ENCODE measurements around the gene ACADL. TPM values are rescaled to one million over a fixed set of nuclear protein-coding genes. Genes with fewer than 3 reads are reported as not detected.

Gene ACADL
- total RNA-seq, 2 experiments from 2014 or later: not detected

GRCh38 chr2:210230984-210231383 lies 5.7 kb upstream of the ACADL start:
- intact Hi-C loops (cut with DNase I, micrococcal nuclease): no loop called here
- Histone ChIP-seq H3K36me3 (ENCODE audit: insufficient read depth, low read length) (no peaks in the 10 kb centered on the region), H3K4me1 (ENCODE audit: insufficient read depth, low read length) (no peaks in the 10 kb centered on the region), H3K9me3 (ENCODE audit: control insufficient read depth in 1 of 2, insufficient read depth in 1 of 2, low read length in 2 of 2) (no peaks in the 10 kb centered on the region), H3K4me3 (ENCODE audit: low read length) (no peak overlapping the region), H3K27me3 (ENCODE audit: control insufficient read depth in 1 of 2, insufficient read depth in 2 of 2, low read length in 2 of 2) (peaks cover 6 to 19% of the 10 kb centered on the region in 2 experiments), H3K27ac (ENCODE audit: low read depth in 1 of 2, low read length in 2 of 2) (no peak overlapping the region)
- DNase-seq: no peak
- CTCF ChIA-PET: no interaction called here
- no peak for TF ChIP-seq CTCF (IDR thresholded peaks at IDR 0.05)
- Mint-ChIP-seq H3K9me3 (no peaks in the 10 kb centered on the region), H3K27ac (no peak overlapping the region), H3K4me3 (no peak overlapping the region), H3K36me3 (ENCODE audit: low read depth) (no peaks in the 10 kb centered on the region), H3K4me1 (ENCODE audit: low read depth) (no peaks in the 10 kb centered on the region), H3K27me3 (peaks cover 37% of the 10 kb centered on the region)
- no peak for ATAC-seq (ENCODE audit: poor library complexity)
- POLR2A ChIA-PET: no interaction called here

- ATAC-seq (ENCODE audit: poor library complexity) (no peak), DNase-seq (no peak)
- Histone ChIP-seq H3K4me3 (ENCODE audit: low read length) (no peak overlapping the region), H3K27ac (ENCODE audit: low read depth in 1 of 2, low read length in 2 of 2) (no peak overlapping the region), H3K27me3 (ENCODE audit: control insufficient read depth in 1 of 2, insufficient read depth in 2 of 2, low read length in 2 of 2) (peaks cover 10 to 24% of the 10 kb centered on the region in 2 experiments), H3K9me3 (ENCODE audit: control insufficient read depth in 1 of 2, insufficient read depth in 1 of 2, low read length in 2 of 2) (no peaks in the 10 kb centered on the region), H3K4me1 (ENCODE audit: insufficient read depth, low read length) (no peaks in the 10 kb centered on the region), H3K36me3 (ENCODE audit: insufficient read depth, low read length) (no peaks in the 10 kb centered on the region)
- no peaks in the 10 kb centered on the region for H3K9me3 Mint-ChIP-seq
- no peak overlapping the region for H3K4me3 Mint-ChIP-seq
- H3K36me3 Mint-ChIP-seq (ENCODE audit: low read depth): no peaks in the 10 kb centered on the region
- peaks cover 42% of the 10 kb centered on the region for H3K27me3 Mint-ChIP-seq
- ChIA-PET CTCF (no interaction called here), POLR2A (no interaction called here)
- intact Hi-C loops (cut with DNase I, micrococcal nuclease): no loop called here
- no peak overlapping the region for H3K27ac Mint-ChIP-seq
- no peaks in the 10 kb centered on the region for H3K4me1 Mint-ChIP-seq (ENCODE audit: low read depth)
- TF ChIP-seq CTCF (IDR thresholded peaks at IDR 0.05): no peak
Observed at GRCh38 chr2:210230518-210230917, 5.3 kb upstream of the ACADL start.

- Histone ChIP-seq H3K27me3 (ENCODE audit: control insufficient read depth in 1 of 2, insufficient read depth in 2 of 2, low read length in 2 of 2) (peaks cover 26 to 42% of the 10 kb centered on the region in 2 experiments), H3K27ac (ENCODE audit: low read depth in 1 of 2, low read length in 2 of 2) (no peak overlapping the region), H3K36me3 (ENCODE audit: insufficient read depth, low read length) (no peaks in the 10 kb centered on the region), H3K9me3 (ENCODE audit: control insufficient read depth in 1 of 2, insufficient read depth in 1 of 2, low read length in 2 of 2) (no peaks in the 10 kb centered on the region), H3K4me1 (ENCODE audit: insufficient read depth, low read length) (peaks cover 5% of the 10 kb centered on the region), H3K4me3 (ENCODE audit: low read length) (no peak overlapping the region)
- Mint-ChIP-seq H3K36me3 (ENCODE audit: low read depth) (no peaks in the 10 kb centered on the region), H3K4me3 (no peak overlapping the region), H3K9me3 (no peaks in the 10 kb centered on the region), H3K4me1 (ENCODE audit: low read depth) (no peaks in the 10 kb centered on the region), H3K27me3 (peaks cover 51% of the 10 kb centered on the region), H3K27ac (no peak overlapping the region)
- no peak for TF ChIP-seq CTCF (IDR thresholded peaks at IDR 0.05)
- POLR2A ChIA-PET: no interaction called here
- DNase-seq (no peak), ATAC-seq (ENCODE audit: poor library complexity) (no peak)
- CTCF ChIA-PET: no interaction called here
- intact Hi-C loops (cut with DNase I, micrococcal nuclease): no loop called here
Observed at GRCh38 chr2:210228586-210228985, 3.3 kb upstream of the ACADL start.

All from CD4-positive, alpha-beta T cell (primary cell).